GM10266 (cell line): ENCODE data around the gene YES1.
"Not testable (repeated sequence)": the region's sequence is repeated elsewhere in the genome, so short reads cannot be mapped to it uniquely, and the experiment has no call there.

Experiments used
- DNase-seq: peaks from one replicate; pipeline ENCODE4 v3.0.0; 2012; ENCODE audit errors: extremely low spot score
- TF ChIP-seq, protein P1 (sequence below): IDR thresholded peaks from 2 replicates; pipeline ENCODE4 v1.5.1; 2012; ENCODE audit warnings: mild to moderate bottlenecking, low read depth; ENCODE audit not compliant: control insufficient read depth, insufficient read depth; ENCODE audit errors: missing control alignments

Gene YES1

DNA sequence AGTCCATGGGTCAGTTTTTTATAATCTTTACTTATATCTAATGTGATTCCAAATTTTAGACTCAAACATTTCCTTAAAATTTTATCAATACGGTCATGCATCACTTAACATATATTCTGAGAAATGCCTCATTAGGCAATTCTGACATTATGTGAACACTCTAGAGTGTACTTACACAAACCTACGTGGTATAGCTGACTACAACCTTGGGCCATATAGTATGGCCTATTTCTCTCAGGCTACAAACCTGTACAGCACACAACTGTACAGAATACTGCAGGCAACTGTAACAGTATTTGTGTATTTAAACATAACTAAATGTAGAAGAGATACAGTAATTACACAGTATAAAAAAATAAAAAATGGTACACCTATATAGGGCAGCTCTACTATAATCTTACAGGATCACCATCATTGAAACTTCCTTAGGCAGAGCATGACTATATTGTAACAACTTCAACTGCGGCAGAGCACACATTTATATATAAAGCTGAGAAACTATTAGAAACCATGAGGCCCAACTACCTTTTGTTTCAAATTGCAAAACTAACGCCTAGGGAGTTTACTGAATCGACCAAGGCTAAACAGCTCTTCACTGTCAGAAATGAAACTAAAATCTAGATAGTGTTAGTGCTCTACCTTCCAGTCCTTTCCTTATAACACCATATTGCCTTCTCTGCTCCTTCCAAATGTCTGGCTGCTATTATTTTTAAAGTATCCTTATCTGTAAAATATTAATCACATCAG, 6.9 kb downstream of the YES1 start:
- TF ChIP-seq, protein P1, sequence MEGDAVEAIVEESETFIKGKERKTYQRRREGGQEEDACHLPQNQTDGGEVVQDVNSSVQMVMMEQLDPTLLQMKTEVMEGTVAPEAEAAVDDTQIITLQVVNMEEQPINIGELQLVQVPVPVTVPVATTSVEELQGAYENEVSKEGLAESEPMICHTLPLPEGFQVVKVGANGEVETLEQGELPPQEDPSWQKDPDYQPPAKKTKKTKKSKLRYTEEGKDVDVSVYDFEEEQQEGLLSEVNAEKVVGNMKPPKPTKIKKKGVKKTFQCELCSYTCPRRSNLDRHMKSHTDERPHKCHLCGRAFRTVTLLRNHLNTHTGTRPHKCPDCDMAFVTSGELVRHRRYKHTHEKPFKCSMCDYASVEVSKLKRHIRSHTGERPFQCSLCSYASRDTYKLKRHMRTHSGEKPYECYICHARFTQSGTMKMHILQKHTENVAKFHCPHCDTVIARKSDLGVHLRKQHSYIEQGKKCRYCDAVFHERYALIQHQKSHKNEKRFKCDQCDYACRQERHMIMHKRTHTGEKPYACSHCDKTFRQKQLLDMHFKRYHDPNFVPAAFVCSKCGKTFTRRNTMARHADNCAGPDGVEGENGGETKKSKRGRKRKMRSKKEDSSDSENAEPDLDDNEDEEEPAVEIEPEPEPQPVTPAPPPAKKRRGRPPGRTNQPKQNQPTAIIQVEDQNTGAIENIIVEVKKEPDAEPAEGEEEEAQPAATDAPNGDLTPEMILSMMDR = no peak
- no peak for DNase-seq

DNA sequence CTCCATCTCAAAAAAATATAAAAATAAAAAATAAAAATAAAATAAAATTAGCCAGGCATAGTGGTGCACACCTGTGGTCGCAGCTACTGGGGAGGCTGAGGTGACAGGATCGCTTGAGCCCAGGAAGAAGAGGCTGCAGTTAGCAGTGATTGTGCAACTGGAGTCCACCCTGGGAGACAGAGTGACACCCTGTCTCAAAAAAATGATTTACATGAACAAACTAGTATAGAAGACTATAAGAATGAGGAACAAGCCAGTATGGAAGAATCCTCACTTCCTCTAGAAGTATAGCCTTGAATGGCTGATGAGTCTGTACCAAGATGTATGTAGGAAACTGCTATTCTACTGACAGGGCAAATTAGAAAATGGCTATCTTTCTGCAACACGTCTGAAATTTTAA, 10.9 kb downstream of the YES1 start:
- TF ChIP-seq, protein P1 = no peak
- no peak for DNase-seq

DNA sequence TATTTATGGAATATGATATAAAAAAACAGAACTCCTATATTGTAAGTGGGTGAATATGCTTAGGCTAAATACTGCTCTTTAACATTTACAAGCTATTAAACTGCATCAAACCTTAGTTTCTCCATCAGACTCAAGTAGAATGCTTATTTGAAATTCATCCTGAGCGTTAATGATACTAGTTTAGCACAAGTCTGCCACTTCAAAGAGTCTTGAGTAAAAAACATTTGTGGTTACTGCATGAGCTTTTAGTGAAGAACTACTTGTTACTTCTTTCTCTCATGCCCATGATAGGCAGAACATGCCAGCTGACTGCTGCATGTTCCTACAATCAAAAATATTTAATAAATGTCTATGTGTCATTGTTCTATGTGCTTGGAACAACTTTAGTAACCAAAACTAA, 12.1 kb downstream of the YES1 start:
- TF ChIP-seq, protein P1 = no peak
- no peak for DNase-seq

DNA sequence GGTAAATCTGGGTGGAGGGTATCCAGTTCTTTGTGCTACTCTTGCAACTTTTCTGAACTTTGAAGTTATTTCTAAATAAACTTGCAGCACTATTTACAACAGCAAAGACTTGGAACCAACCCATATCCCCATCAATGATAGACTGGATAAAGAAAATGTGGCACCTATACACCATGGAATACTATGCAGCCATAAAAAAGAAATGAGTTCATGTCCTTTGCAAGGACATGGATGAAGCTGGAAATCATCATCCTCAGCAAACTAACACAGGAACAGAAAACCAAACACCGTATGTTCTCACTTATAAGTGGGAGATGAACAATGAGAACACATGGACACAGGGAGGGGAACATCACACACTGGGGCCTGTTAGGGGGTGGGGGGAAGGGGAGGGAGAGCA, 16.7 kb downstream of the YES1 start:
- DNase-seq = not testable (repeated sequence)

DNA sequence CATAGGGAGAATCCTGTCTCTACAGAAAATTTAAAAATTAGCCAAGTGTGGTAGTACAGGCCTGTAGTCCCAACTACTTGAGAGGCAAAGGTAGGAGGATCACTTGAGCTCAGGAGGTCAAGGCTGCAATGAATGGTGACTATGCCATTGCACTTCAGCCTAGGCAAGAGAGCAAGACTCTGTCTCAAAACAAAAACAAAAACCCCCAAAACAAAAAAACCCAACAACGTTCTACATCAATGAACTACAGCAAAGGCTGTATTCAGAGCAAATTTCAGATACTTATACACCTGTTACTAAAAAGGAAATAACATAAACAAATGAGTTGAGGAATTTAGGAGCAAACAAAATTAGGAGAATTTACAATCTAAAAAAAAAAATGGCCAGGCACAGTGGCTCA, 22.6 kb downstream of the YES1 start:
- TF ChIP-seq, protein P1 = no peak
- no peak for DNase-seq

DNA sequence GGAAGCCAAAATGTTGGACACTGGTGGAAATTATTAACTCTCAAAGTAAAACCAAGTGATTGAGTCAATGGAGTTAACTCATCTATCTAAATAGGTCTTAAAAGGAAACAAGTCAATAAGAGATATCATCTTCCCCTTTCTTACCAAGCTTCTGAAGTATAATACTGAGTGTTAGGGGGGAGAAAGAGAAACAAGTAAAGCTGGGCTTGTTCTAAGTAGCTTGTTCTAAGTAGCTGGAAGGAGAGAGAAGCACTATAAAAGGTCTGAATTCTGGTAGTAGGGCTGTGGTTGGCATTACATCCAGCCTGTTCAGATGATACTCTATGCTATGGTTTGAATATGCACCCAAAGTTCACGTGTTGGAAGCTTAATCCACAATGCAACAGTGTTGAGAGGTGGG, 26.8 kb downstream of the YES1 start:
- no peak for DNase-seq
- TF ChIP-seq, protein P1 = no peak

DNA sequence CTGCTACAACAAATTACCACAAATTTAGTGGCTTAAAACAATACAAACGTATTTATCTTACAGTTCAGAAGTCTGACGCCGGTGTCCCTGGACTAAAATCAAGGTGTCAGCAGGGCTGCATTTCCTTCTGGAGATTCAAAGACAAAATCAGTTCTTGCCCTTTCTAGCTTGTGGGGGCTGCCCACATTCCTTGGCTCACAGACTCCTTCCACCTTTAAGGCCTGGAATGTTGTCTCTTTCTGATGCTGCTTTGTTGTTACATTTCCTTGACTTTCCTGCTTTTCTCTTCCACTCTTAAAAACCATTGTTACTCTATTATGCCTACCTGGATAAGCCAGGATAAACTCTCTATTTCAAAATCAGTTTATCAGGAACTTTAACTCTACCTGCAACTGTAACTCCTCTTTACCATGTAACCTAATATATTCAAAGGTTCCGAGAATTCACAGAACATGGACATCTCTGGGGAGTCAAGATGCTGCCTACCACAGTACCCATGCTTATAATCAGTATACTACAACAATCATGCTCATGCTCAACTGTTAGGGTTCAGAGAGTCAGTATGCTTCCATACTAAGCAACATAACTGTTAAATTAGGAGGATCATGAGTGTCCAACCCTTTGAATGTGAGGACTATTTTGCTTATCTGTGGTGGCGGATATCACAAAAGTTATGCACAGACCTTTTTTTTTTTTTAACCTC, 27.4 kb downstream of the YES1 start:
- DNase-seq = no peak
- TF ChIP-seq, protein P1 = no peak
